SJSA1 (cell line): ENCODE measurements around the gene TSPY2. TPM values are rescaled to one million over a fixed set of nuclear protein-coding genes. Genes with fewer than 3 reads are reported as not detected.
"Not testable (repeated sequence)": the region's sequence is repeated elsewhere in the genome, so short reads cannot be mapped to it uniquely, and the experiment has no call there.

Experiments
- DNase-seq, 2 experiments: peaks; one replicate each; pipeline ENCODE4 v3.0.0-alpha.2; 2015 to 2020; ENCODE audit warnings: low spot score in 2 of 2, low read depth in 1 of 2
- H3K27ac ChIP-seq: fragments of 250-450 bp; sonication (Bioruptor Pico); 2 replicates; pipeline ENCODE4 v1.5.1; 2020; ENCODE audit warnings: mild to moderate bottlenecking, moderate library complexity
- H3K27me3 ChIP-seq: fragments of 250-450 bp; sonication (Bioruptor Pico); replicated peaks from 2 replicates; pipeline ENCODE4 v1.5.1; 2020; ENCODE audit warnings: mild to moderate bottlenecking, moderate library complexity
- H3K36me3 ChIP-seq: fragments of 250-450 bp; sonication (Bioruptor Pico); 2 replicates; pipeline ENCODE4 v1.5.1; 2020; ENCODE audit warnings: mild to moderate bottlenecking
- H3K4me1 ChIP-seq: fragments of 250-450 bp; sonication (Bioruptor Pico); replicated peaks from 2 replicates; pipeline ENCODE4 v1.6.1; 2021; ENCODE audit warnings: mild to moderate bottlenecking
- H3K4me3 ChIP-seq: fragments of 250-450 bp; sonication (Bioruptor Pico); 2 replicates; pipeline ENCODE4 v1.5.1; 2020; ENCODE audit warnings: mild to moderate bottlenecking
- H3K9me3 ChIP-seq: fragments of 250-450 bp; sonication (Bioruptor Pico); replicated peaks from 2 replicates; pipeline ENCODE4 v1.5.1; 2020; ENCODE audit warnings: mild to moderate bottlenecking
- total RNA-seq: library from RNA; depleted of rRNA; stranded (reverse); fragments of >200 nt; shearing (Covaris generic); gene quantifications from 2 replicates; pipeline ENCODE4 v1.2.3, GENCODE V29; 2014; rRNA removed

Gene TSPY2, protein sequence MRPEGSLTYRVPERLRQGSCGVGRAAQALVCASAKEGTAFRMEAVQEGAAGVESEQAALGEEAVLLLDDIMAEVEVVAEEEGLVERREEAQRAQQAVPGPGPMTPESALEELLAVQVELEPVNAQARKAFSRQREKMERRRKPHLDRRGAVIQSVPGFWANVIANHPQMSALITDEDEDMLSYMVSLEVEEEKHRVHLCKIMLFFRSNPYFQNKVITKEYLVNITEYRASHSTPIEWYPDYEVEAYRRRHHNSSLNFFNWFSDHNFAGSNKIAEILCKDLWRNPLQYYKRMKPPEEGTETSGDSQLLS
- total RNA-seq = not detected in 2 replicates

DNA sequence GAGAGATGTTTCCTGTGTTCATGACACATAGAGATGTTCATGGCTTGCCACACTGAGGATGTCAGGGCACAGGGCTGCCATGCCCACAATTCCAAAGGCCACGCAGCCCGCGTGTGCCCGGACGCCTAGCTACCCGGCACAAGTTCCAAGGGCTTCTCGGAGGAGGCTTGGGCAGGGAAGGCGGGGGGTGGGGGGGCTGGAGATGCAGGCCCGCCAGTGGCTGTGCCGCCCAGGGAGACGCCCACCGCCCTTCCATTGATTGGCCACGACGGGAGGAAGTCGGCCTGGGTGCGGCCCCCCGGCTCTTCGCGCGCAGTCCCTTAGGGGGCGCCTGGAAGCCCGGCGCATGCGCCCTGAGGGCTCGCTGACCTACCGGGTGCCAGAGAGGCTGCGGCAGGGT, at the start of gene TSPY2:
TSPY2 (plus strand) TSS at position 301 of the 400 bp plus-strand sequence; CDS start at position 347, 46 bp downstream.
- DNase-seq, H3K9me3 ChIP-seq, H3K27me3 ChIP-seq, H3K27ac ChIP-seq, H3K36me3 ChIP-seq, H3K4me1 ChIP-seq, H3K4me3 ChIP-seq: not testable (repeated sequence)

DNA sequence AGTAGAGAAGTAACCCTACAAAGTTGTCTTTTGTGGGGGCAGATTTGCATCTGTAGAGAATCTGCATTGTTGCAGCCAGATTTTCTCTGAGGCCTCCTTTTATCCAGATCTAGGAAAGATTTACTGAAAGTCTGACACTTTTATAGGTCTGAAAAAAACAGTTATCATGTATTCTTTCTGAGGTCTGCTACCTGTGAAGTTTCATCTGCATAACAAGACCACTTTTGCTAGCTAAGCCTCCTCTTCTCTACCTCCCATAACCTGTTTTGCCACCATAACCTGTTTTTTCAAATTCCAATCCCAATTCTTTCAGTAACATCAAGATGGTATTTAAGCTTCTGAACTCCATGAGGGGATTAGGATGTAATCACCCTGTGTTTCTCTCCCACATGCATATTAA, 36.5 kb upstream of the TSPY2 start:
- not testable (repeated sequence) for H3K9me3 ChIP-seq, H3K4me1 ChIP-seq, H3K27ac ChIP-seq, H3K4me3 ChIP-seq, DNase-seq, H3K36me3 ChIP-seq, H3K27me3 ChIP-seq

- H3K36me3 ChIP-seq, H3K4me3 ChIP-seq, H3K27me3 ChIP-seq, DNase-seq, H3K27ac ChIP-seq, H3K4me1 ChIP-seq, H3K9me3 ChIP-seq: not testable (repeated sequence)
Measured at GRCh38 chrY:6217045-6217444, 29.0 kb upstream of the TSPY2 start.

- H3K4me1 ChIP-seq, DNase-seq, H3K27me3 ChIP-seq, H3K9me3 ChIP-seq, H3K4me3 ChIP-seq, H3K36me3 ChIP-seq, H3K27ac ChIP-seq: not testable (repeated sequence)
Measured at GRCh38 chrY:6269839-6270238, 23.8 kb downstream of the TSPY2 start.
